AG04449 (cell line): ENCODE data around the gene ENAH.
"Not testable (repeated sequence)": the region's sequence is repeated elsewhere in the genome, so short reads cannot be mapped to it uniquely, and the experiment has no call there.

Experiments
- CTCF ChIA-PET: fragments of 350-600 bp; formaldehyde crosslinking; extraction: SDS; loops from one replicate; lab custom pipeline; 2021; ENCODE audit warnings: antibody characterized with exemption; lab: Yijun Ruan, JAX
- POLR2A ChIA-PET: fragments of 400-600, 350-600 bp; formaldehyde crosslinking; extraction: SDS; loops from one replicate; lab custom pipeline; 2020; ENCODE audit warnings: antibody characterized with exemption, inconsistent platforms; lab: Yijun Ruan, JAX
- DNase-seq: peaks from one replicate; pipeline ENCODE4 v3.0.0-alpha.2; 2010; ENCODE audit warnings: low read depth, low spot score
- H3K4me3 ChIP-seq: 2 replicates; pipeline ENCODE4 v1.5.1; 2011; ENCODE audit warnings: low read depth, mild to moderate bottlenecking, control low read depth, low read length
- TF ChIP-seq, protein P1 (sequence below): IDR thresholded peaks from one replicate; pipeline ENCODE4 v1.5.1; 2011; ENCODE audit warnings: mild to moderate bottlenecking, moderate library complexity, low read length, control low read depth, inconsistent platforms; ENCODE audit not compliant: insufficient read depth; ENCODE audit errors: missing control alignments

The ENAH gene

DNA sequence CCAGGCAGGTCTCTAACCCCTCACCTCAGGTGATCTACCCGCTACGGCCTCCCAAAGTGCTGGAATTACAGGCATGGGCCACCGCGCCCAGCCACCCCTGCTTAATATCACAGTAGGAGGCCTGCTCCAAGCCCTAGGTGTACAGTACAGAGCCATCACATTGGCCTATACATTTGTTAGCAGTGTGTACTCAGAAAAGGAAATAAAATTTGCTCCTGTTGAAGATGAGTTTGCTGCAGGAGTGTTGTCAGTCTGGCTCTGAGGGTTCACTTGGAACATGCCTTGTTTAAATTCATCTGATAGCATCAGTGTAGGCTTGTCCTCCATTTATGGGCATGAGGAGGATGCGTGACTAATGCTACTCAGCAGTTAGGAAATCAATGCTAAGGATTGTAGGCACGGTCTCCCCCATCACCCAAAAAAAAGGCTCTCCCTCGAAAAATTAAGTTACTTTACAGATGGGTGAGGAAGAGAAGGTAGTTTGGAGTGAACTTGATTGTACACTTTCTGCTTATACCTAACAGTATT lies 4.6 kb upstream of the ENAH start:
- CTCF ChIA-PET: interaction anchor here (0.9 to 1.2 kb wide), 2 partner anchors 11 to 120 kb away, joined by 3 to 7 read pairs; partner anchors contain the start of gene SRP9
- DNase-seq: peak; percentile 74
- POLR2A ChIA-PET: interaction anchor here (0.8 to 1.2 kb wide), 3 partner anchors 35 to 114 kb away, joined by 3 to 9 read pairs (median 8); no protein-coding TSS in a partner anchor

DNA sequence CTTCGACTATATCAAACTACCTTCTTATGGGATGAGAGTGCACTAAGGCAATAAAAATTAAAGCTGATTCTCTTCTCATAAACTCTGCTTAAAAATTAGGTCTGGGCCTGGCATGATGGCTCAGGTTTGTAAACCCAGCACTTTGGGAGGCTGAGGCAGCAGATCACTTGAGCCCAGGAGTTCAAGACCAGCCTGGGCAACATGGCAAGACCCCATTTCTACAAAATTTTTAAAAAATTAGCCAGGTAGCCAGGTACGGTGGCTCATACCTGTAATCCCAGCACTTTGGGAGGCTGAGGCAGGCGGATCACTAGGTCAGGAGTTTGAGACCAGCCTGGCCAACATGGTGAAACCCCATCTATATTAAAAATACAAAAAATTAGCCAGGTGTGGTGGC lies 3.3 kb upstream of the ENAH start:
- not testable (repeated sequence) for DNase-seq, H3K4me3 ChIP-seq
- ChIA-PET CTCF (interaction anchor here (2.1 kb wide), 1 partner anchor 121 kb away, joined by 11 read pairs; the partner anchor contains the start of gene SRP9), POLR2A (interaction anchor here (2.0 kb wide), 1 partner anchor 122 kb away, joined by 10 read pairs; the partner anchor contains the start of gene SRP9)

More for the DNA sequence above, 4.6 kb upstream of the ENAH start:
- TF ChIP-seq, protein P1, sequence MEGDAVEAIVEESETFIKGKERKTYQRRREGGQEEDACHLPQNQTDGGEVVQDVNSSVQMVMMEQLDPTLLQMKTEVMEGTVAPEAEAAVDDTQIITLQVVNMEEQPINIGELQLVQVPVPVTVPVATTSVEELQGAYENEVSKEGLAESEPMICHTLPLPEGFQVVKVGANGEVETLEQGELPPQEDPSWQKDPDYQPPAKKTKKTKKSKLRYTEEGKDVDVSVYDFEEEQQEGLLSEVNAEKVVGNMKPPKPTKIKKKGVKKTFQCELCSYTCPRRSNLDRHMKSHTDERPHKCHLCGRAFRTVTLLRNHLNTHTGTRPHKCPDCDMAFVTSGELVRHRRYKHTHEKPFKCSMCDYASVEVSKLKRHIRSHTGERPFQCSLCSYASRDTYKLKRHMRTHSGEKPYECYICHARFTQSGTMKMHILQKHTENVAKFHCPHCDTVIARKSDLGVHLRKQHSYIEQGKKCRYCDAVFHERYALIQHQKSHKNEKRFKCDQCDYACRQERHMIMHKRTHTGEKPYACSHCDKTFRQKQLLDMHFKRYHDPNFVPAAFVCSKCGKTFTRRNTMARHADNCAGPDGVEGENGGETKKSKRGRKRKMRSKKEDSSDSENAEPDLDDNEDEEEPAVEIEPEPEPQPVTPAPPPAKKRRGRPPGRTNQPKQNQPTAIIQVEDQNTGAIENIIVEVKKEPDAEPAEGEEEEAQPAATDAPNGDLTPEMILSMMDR: no peak
- no peak overlapping the region for H3K4me3 ChIP-seq

DNA sequence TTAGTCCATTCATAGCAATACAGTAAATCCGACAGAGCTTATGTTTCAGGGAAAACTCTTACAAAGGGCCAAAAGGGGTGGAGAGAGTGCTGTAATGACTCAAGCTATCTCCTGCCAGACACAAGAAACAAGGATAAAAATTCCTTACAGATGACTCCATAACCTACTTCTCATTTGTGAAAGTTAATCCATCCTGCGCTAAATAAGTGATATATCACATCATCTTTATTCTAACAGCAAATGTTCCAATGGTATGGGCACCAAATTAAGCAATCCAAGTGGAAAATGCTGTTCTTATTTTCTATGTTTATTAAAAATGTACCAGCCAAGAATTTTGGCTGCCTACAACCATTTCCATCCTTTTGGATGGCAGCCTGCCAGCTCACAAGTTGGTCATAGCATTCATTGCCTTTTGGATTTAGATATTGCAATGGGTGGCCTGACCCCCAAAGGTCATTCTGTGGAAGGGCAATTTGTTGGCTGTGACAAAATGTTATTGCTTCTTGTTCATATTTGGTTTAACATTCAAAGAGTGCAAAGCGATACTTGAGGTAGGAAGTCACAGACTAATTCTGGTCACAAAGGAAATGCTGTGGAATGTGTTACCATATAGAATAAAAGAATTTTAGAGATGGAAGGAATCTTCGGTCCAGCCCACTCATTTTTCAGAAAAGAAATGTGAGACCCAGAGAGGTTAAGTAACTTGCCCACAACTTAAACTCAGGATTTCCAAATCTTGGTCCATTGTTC lies 2.8 kb upstream of the ENAH start:
- CTCF ChIA-PET: interaction anchor here (0.7 to 2.1 kb wide), 8 partner anchors 8 to 121 kb away, joined by 3 to 15 read pairs (median 4); partner anchors contain the start of gene SRP9
- DNase-seq: peak; percentile 98
- TF ChIP-seq, protein P1: no peak
- POLR2A ChIA-PET: interaction anchor here (0.7 to 3.2 kb wide), 8 partner anchors 36 to 122 kb away, joined by 3 to 15 read pairs (median 6); partner anchors contain the start of gene SRP9
- no peak overlapping the region for H3K4me3 ChIP-seq

DNA sequence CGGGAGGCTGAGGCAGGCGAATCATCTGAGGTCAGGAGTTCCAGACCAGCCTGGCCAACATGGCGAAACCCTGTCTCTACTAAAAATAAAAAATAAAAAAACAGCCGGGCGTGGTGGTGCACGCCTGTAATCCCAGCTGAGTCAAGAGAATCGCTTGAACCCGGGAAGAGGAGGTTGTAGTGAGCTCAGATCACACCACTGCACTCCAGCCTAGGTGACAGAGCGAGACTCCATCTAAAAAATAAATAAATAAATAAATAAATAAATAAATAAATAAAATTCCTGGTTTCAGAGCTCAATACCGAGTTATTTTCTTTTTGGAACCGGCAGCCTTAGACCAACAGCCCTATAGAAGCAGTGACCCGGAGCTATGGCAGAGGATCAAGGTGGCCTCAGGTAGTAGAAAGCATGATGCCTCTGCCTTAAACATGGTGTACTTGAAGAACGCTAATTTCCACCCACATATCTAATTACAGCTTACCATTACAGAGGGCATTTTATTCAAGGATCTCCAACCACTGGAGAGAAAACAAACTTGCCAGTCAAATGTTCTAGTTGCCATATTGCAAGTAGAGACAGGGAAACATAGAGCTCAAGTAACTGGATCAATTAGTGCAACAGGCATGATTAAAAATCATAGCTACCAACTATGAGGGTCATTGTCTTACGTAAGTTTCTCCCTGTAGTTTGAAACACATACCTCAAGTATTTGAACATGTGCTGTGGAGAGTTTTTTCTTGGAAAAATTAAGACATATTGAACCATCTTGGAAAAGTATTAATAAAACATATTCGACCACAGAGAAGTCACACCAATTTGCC lies 2.0 kb upstream of the ENAH start:
- peak overlapping the region; percentile 10 for H3K4me3 ChIP-seq
- CTCF ChIA-PET: interaction anchor here (0.7 to 2.1 kb wide), 8 partner anchors 8 to 122 kb away, joined by 3 to 15 read pairs (median 4); partner anchors contain the start of gene SRP9
- TF ChIP-seq, protein P1: no peak
- no peak for DNase-seq
- POLR2A ChIA-PET: interaction anchor here (0.7 to 3.2 kb wide), 8 partner anchors 35 to 123 kb away, joined by 3 to 15 read pairs (median 6); partner anchors contain the start of gene SRP9

DNA sequence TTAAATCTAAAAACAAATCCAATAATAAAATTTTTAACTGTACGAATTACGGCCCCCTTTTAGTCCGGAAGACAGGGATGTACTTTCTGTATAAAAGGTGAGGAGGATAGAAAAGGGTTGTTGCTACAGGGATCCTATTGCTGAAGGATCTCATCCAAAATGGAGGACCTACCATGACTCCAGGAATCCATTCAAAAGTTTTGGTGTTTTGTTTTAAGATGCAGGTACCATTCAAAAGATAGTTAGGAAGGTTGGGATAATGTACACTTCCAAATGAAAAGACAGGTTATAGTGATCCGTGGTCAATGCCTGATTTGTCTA lies 1.3 kb upstream of the ENAH start:
- H3K4me3 ChIP-seq: peak overlapping the region; percentile 85
- TF ChIP-seq, protein P1: no peak
- DNase-seq: no peak
- ChIA-PET CTCF (interaction anchor here (1.4 to 1.7 kb wide), 3 partner anchors 9 to 118 kb away, joined by 4 to 15 read pairs (median 5); no protein-coding TSS in a partner anchor), POLR2A (interaction anchor here (1.4 to 3.2 kb wide), 2 partner anchors 46 to 118 kb away, joined by 13 to 15 read pairs; no protein-coding TSS in a partner anchor)
